ENCODE results near the gene A4GALT. TPM values are rescaled to one million over a fixed set of nuclear protein-coding genes. Genes with fewer than 3 reads are reported as not detected.

Gene A4GALT
- total and polyA plus RNA-seq, 2 experiments from 2014 or later, result 2.2 to 4.4 TPM

GRCh38 chr22:42699976-42700352 lies 20.7 kb downstream of the A4GALT start:
- no peak for DNase-seq (ENCODE audit: low spot score)
- H3K4me3 ChIP-seq, result no peak overlapping the region

GRCh38 chr22:42699281-42699975 lies 21.2 kb downstream of the A4GALT start:
- TF ChIP-seq EZH2 (IDR thresholded peaks at IDR 0.05; ENCODE audit: borderline replicate concordance) (no peak), EZH2phosphoT487 (IDR thresholded peaks at IDR 0.05; ENCODE audit: low read depth, severe bottlenecking, unreplicated experiment) (no peak), CTCF (IDR thresholded peaks at IDR 0.05; ENCODE audit: poor library complexity) (no peak)
- H2AFZ ChIP-seq, result no peak overlapping the region
- 81% methylated on average over 17 of the region's 17 CpGs for WGBS (ENCODE audit: low lambda C conversion rate, missing lambda C conversion rate)
- no peak overlapping the region for H3K4me3 ChIP-seq
- H3K4me1 ChIP-seq (ENCODE audit: insufficient read depth), result peaks cover 4% of the 10 kb centered on the region
- no peak overlapping the region for H3K4me2 ChIP-seq
- H3K27me3 ChIP-seq, result no peaks in the 10 kb centered on the region
- H3K9me3 ChIP-seq (ENCODE audit: low read depth), result no peaks in the 10 kb centered on the region
- H3K9me2 ChIP-seq (replicated peaks; ENCODE audit: insufficient read depth), result no peaks in the 10 kb centered on the region
- H3K27ac ChIP-seq, result no peak overlapping the region
- no peaks in the 10 kb centered on the region for H4K20me1 ChIP-seq (ENCODE audit: insufficient read depth, poor library complexity, severe bottlenecking)
- DNase-seq (ENCODE audit: low spot score), result no peak
- H3K36me3 ChIP-seq (replicated peaks; ENCODE audit: insufficient read depth, low read depth), result no peaks in the 10 kb centered on the region
- no peaks in the 10 kb centered on the region for H3K79me2 ChIP-seq

More at GRCh38 chr22:42699976-42700352, 20.7 kb downstream of the A4GALT start:
- Histone ChIP-seq H3K4me2 (no peak overlapping the region), H4K20me1 (ENCODE audit: insufficient read depth, poor library complexity, severe bottlenecking) (no peaks in the 10 kb centered on the region), H2AFZ (no peak overlapping the region), H3K27me3 (no peaks in the 10 kb centered on the region), H3K79me2 (no peaks in the 10 kb centered on the region), H3K9me3 (ENCODE audit: low read depth) (no peaks in the 10 kb centered on the region), H3K9me2 (replicated peaks; ENCODE audit: insufficient read depth) (no peaks in the 10 kb centered on the region), H3K4me1 (ENCODE audit: insufficient read depth) (peaks cover 4% of the 10 kb centered on the region), H3K36me3 (replicated peaks; ENCODE audit: insufficient read depth, low read depth) (no peaks in the 10 kb centered on the region), H3K27ac (no peak overlapping the region)
- WGBS (ENCODE audit: low lambda C conversion rate, missing lambda C conversion rate), result 96% methylated on average over 12 of the region's 12 CpGs
- no peak for TF ChIP-seq EZH2 (IDR thresholded peaks at IDR 0.05; ENCODE audit: borderline replicate concordance)
- no peak for TF ChIP-seq EZH2phosphoT487 (IDR thresholded peaks at IDR 0.05; ENCODE audit: low read depth, severe bottlenecking, unreplicated experiment)
- no peak for TF ChIP-seq CTCF (IDR thresholded peaks at IDR 0.05; ENCODE audit: poor library complexity)

GRCh38 chr22:42697542-42698013 lies 23.1 kb downstream of the A4GALT start:
- Histone ChIP-seq H2AFZ (no peak overlapping the region), H3K9me2 (replicated peaks; ENCODE audit: insufficient read depth) (no peaks in the 10 kb centered on the region), H3K27me3 (no peaks in the 10 kb centered on the region), H3K27ac (peak overlapping the region; percentile 27), H4K20me1 (ENCODE audit: insufficient read depth, poor library complexity, severe bottlenecking) (no peaks in the 10 kb centered on the region), H3K4me1 (ENCODE audit: insufficient read depth) (peaks cover 4% of the 10 kb centered on the region), H3K9me3 (ENCODE audit: low read depth) (no peaks in the 10 kb centered on the region), H3K36me3 (replicated peaks; ENCODE audit: insufficient read depth, low read depth) (no peaks in the 10 kb centered on the region), H3K4me2 (no peak overlapping the region), H3K4me3 (no peak overlapping the region), H3K79me2 (no peaks in the 10 kb centered on the region)
- no peak for TF ChIP-seq EZH2 (IDR thresholded peaks at IDR 0.05; ENCODE audit: borderline replicate concordance)
- TF ChIP-seq CTCF (IDR thresholded peaks at IDR 0.05; ENCODE audit: poor library complexity), result no peak
- WGBS (ENCODE audit: low lambda C conversion rate, missing lambda C conversion rate), result 75% methylated on average over 16 of the region's 16 CpGs
- peak; percentile 79 for DNase-seq (ENCODE audit: low spot score)

All from hepatocyte (in vitro differentiated cells).